ENCODE measurements around the gene RAB7A.
"Not testable (repeated sequence)": the region's sequence is repeated elsewhere in the genome, so short reads cannot be mapped to it uniquely, and the experiment has no call there.

Gene RAB7A

GRCh38 chr3:128767094-128767750, 41.2 kb downstream of the RAB7A start:
- no peak for TF ChIP-seq CTCF (IDR thresholded peaks at IDR 0.05; ENCODE audit: insufficient read depth, low read depth, low read length, missing control alignments)
- no peak overlapping the region for H3K4me3 ChIP-seq (ENCODE audit: low read depth, low read length)
- DNase-seq (ENCODE audit: low read depth) = no peak

GRCh38 chr3:128768471-128768870, 42.5 kb downstream of the RAB7A start:
- H3K4me3 ChIP-seq (ENCODE audit: low read depth, low read length) = no peak overlapping the region
- DNase-seq (ENCODE audit: low read depth) = no peak
- TF ChIP-seq CTCF (IDR thresholded peaks at IDR 0.05; ENCODE audit: insufficient read depth, low read depth, low read length, missing control alignments) = no peak

- no peak overlapping the region for H3K4me3 ChIP-seq (ENCODE audit: low read depth, low read length)
- DNase-seq (ENCODE audit: low read depth) = no peak
- no peak for TF ChIP-seq CTCF (IDR thresholded peaks at IDR 0.05; ENCODE audit: insufficient read depth, low read depth, low read length, missing control alignments)
Measured at GRCh38 chr3:128770387-128770786, 44.4 kb downstream of the RAB7A start.

GRCh38 chr3:128773189-128773588, 47.2 kb downstream of the RAB7A start:
- not testable (repeated sequence) for DNase-seq (ENCODE audit: low read depth); H3K4me3 ChIP-seq (ENCODE audit: low read depth, low read length)

- not testable (repeated sequence) for H3K4me3 ChIP-seq (ENCODE audit: low read depth, low read length); DNase-seq (ENCODE audit: low read depth)
Measured at GRCh38 chr3:128773592-128773991, 47.6 kb downstream of the RAB7A start.

- no peak overlapping the region for H3K4me3 ChIP-seq (ENCODE audit: low read depth, low read length)
- TF ChIP-seq CTCF (IDR thresholded peaks at IDR 0.05; ENCODE audit: insufficient read depth, low read depth, low read length, missing control alignments) = no peak
- DNase-seq (ENCODE audit: low read depth) = no peak
Measured at GRCh38 chr3:128775241-128775640, 49.3 kb downstream of the RAB7A start.

GRCh38 chr3:128775906-128776542, 50.0 kb downstream of the RAB7A start:
- H3K4me3 ChIP-seq (ENCODE audit: low read depth, low read length) = no peak overlapping the region
- no peak for TF ChIP-seq CTCF (IDR thresholded peaks at IDR 0.05; ENCODE audit: insufficient read depth, low read depth, low read length, missing control alignments)
- no peak for DNase-seq (ENCODE audit: low read depth)
